ENCODE data around the gene SPTB.

The SPTB gene

GRCh38 chr14:64729386-64730060 is 150.2 kb downstream of the SPTB start:
- no peak overlapping the region for H3K4me3 ChIP-seq (ENCODE audit: low read depth, low read length)
- TF ChIP-seq MAX (IDR thresholded peaks at IDR 0.05; ENCODE audit: low read depth, low read length) (no peak), POLR2A (IDR thresholded peaks at IDR 0.05; ENCODE audit: extremely low read depth, insufficient read length) (no peak), CTCF (IDR thresholded peaks at IDR 0.05; ENCODE audit: low read depth, low read length) (no peak)
- DNase-seq (ENCODE audit: low read depth), result peak; percentile 45

GRCh38 chr14:64728856-64729255 is 150.9 kb downstream of the SPTB start:
- TF ChIP-seq CTCF (IDR thresholded peaks at IDR 0.05; ENCODE audit: low read depth, low read length) (no peak), POLR2A (IDR thresholded peaks at IDR 0.05; ENCODE audit: extremely low read depth, insufficient read length) (no peak)
- H3K4me3 ChIP-seq (ENCODE audit: low read depth, low read length), result no peak overlapping the region
- DNase-seq (ENCODE audit: low read depth), result no peak

GRCh38 chr14:64728106-64728505 is 151.6 kb downstream of the SPTB start:
- no peak overlapping the region for H3K4me3 ChIP-seq (ENCODE audit: low read depth, low read length)
- DNase-seq (ENCODE audit: low read depth), result no peak
- TF ChIP-seq CTCF (IDR thresholded peaks at IDR 0.05; ENCODE audit: low read depth, low read length) (no peak), MAX (IDR thresholded peaks at IDR 0.05; ENCODE audit: low read depth, low read length) (no peak), MYC (IDR thresholded peaks at IDR 0.05; ENCODE audit: low read depth, low read length) (no peak), POLR2A (IDR thresholded peaks at IDR 0.05; ENCODE audit: extremely low read depth, insufficient read length) (no peak)

- DNase-seq (ENCODE audit: low read depth), result no peak
- TF ChIP-seq CTCF (IDR thresholded peaks at IDR 0.05; ENCODE audit: low read depth, low read length) (no peak), MYC (IDR thresholded peaks at IDR 0.05; ENCODE audit: low read depth, low read length) (no peak), POLR2A (IDR thresholded peaks at IDR 0.05; ENCODE audit: extremely low read depth, insufficient read length) (no peak), MAX (IDR thresholded peaks at IDR 0.05; ENCODE audit: low read depth, low read length) (no peak)
- H3K4me3 ChIP-seq (ENCODE audit: low read depth, low read length), result no peak overlapping the region
Measured at GRCh38 chr14:64727551-64728071, 152.1 kb downstream of the SPTB start.

GRCh38 chr14:64726585-64726890 is 153.2 kb downstream of the SPTB start:
- TF ChIP-seq MAX (IDR thresholded peaks at IDR 0.05; ENCODE audit: low read depth, low read length) (no peak), CTCF (IDR thresholded peaks at IDR 0.05; ENCODE audit: low read depth, low read length) (no peak), POLR2A (IDR thresholded peaks at IDR 0.05; ENCODE audit: extremely low read depth, insufficient read length) (no peak), MYC (IDR thresholded peaks at IDR 0.05; ENCODE audit: low read depth, low read length) (no peak)
- DNase-seq (ENCODE audit: low read depth), result no peak
- no peak overlapping the region for H3K4me3 ChIP-seq (ENCODE audit: low read depth, low read length)
